Lower leg skin (tissue), 3 donors: ENCODE measurements around the gene AKR1C1.
"Not testable (repeated sequence)": the region's sequence is repeated elsewhere in the genome, so short reads cannot be mapped to it uniquely, and the experiment has no call there.

Experiments used
- POLR2A ChIP-seq, 2 donors: fragments of 450-650 bp; IDR thresholded peaks; one replicate each; pipeline ENCODE4 v1.6.1; 2016 to 2017; ENCODE audit warnings: antibody characterized with exemption in 2 of 2, mild to moderate bottlenecking in 1 of 2, moderate library complexity in 1 of 2
- TF ChIP-seq, protein P1 (sequence below), 3 donors: fragments of 450-650 bp; IDR thresholded peaks; one replicate each; pipeline ENCODE4 v1.5.1; 2016; ENCODE audit warnings: antibody characterized with exemption in 3 of 3, mild to moderate bottlenecking in 3 of 3, moderate library complexity in 2 of 3

DNA sequence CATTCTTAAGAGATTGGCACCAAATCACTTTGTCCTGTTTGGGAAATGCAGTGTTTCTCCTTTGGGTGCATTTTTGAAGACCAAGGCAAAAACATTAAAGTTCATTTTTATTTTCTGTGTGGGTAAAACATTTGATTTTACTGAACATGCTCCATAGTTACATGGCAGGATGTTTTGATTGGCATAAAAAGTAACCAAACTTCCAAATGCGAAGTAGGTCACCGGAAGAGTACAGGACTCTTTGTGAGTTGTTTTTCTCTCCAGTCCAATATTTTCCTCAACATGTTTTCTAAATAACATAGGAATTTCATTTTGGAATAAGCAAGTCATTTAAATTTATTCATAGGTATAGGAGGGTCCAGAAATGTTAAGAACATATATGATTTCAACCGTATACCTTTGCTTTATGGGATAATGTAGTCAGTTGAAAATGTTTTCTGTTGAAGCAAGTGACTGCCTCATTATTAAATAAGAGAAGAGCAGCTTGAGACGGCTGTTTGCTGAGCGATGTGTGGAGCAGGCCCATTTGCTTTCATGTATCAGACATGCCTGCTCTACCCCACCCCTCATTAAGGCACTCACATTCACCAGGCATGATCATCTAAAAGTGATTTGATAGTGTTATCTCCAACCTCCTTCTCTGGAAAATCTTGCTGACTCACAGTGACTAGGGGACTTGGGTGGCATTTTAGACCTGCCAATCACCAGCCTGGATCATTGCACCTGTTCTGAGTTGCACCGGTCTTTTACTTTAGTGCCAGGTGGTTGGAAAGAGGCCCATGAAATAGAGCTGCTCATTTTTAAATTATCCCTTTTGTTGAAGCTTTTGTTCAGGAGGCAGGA lies 56.8 kb downstream of the AKR1C1 start:
- TF ChIP-seq, protein P1, sequence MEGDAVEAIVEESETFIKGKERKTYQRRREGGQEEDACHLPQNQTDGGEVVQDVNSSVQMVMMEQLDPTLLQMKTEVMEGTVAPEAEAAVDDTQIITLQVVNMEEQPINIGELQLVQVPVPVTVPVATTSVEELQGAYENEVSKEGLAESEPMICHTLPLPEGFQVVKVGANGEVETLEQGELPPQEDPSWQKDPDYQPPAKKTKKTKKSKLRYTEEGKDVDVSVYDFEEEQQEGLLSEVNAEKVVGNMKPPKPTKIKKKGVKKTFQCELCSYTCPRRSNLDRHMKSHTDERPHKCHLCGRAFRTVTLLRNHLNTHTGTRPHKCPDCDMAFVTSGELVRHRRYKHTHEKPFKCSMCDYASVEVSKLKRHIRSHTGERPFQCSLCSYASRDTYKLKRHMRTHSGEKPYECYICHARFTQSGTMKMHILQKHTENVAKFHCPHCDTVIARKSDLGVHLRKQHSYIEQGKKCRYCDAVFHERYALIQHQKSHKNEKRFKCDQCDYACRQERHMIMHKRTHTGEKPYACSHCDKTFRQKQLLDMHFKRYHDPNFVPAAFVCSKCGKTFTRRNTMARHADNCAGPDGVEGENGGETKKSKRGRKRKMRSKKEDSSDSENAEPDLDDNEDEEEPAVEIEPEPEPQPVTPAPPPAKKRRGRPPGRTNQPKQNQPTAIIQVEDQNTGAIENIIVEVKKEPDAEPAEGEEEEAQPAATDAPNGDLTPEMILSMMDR (IDR thresholded peaks at IDR 0.05) = not testable (repeated sequence)
- not testable (repeated sequence) for TF ChIP-seq POLR2A (IDR thresholded peaks at IDR 0.05)
